Right cardiac atrium (tissue), 5 donors: ENCODE measurements around the gene SMOC1. TPM values are rescaled to one million over a fixed set of nuclear protein-coding genes. Genes with fewer than 3 reads are reported as not detected.

Experiments used
- ATAC-seq, 2 donors: fragments of 200-7000 bp; cut with Tn5 transposase; one replicate each; pipeline versions ENCODE4 v1.8.0 to v1.9.1; 2020; ENCODE audit warnings: moderate library complexity in 2 of 2, mild to moderate bottlenecking in 1 of 2
- DNase-seq, 3 donors: peaks; one replicate each; pipeline ENCODE4 v3.0.0-alpha.2; 2020
- H3K27ac ChIP-seq: one replicate; pipeline ENCODE4 v1.5.1; 2013; ENCODE audit warnings: mild to moderate bottlenecking, low read length, control low read depth, moderate library complexity
- H3K27me3 ChIP-seq: one replicate; pipeline ENCODE4 v1.6.1; 2013; ENCODE audit not compliant: control insufficient read depth, insufficient read depth
- H3K4me1 ChIP-seq: one replicate; pipeline ENCODE4 v1.6.1; 2013; ENCODE audit warnings: low read length; ENCODE audit not compliant: control insufficient read depth, insufficient read depth
- H3K4me3 ChIP-seq: one replicate; pipeline ENCODE4 v1.5.1; 2013; ENCODE audit warnings: low read length, control low read depth
- H3K9me3 ChIP-seq: one replicate; pipeline ENCODE4 v1.6.1; 2013; ENCODE audit warnings: low read length; ENCODE audit not compliant: control insufficient read depth
- WGBS: extraction: QIAGEN DNeasy Blood & Tissue Kit; methylation state at CpG from one replicate; pipeline ENCODE4 v1.1.7; 2013; 5-methylcytosine and 5-hydroxymethylcytosine counted together
- intact Hi-C, 4 donors: fragments of 100-400 bp; cut with DNase I; formaldehyde crosslinking; loops; one replicate each; pipeline versions ENCODE4 v1.11.0 to v1.14.0; 2022 to 2023
- polyA plus RNA-seq: library from polyadenylated mRNA; stranded (reverse); fragments of 200-250 nt; gene quantifications from one replicate; pipeline ENCODE4 v1.2.3, GENCODE V29; 2013
- total RNA-seq, 4 donors: library from RNA; stranded (reverse); fragmentation: NEBNext Ultra II Directional; extraction: Animal tissue kit (Norgen Biotek cat#: 25700); gene quantifications; one replicate each; pipeline ENCODE4 v1.2.1, GENCODE V29; 2021
- donor health status: healthy with polysubstance abuse.
- donor health status: DM: no; HTN: yes; CAD: no.
- donor health status: DM: no; HTN: no; CAD: no.
- donor health status: DM: no; HTN: yes; CAD: no; lungs with severe emphysema.
- donor health status: DM: yes; HTN: yes; CAD: no.

Gene SMOC1
- total and polyA plus RNA-seq, 5 donors: 13.4 to 37.0 (median 23.2) TPM

GRCh38 chr14:69865701-69866365 lies 13.4 kb upstream of the SMOC1 start:
- WGBS: 83% methylated on average over 8 of the region's 8 CpGs
- H3K4me1 ChIP-seq: no peaks in the 10 kb centered on the region
- DNase-seq (no peak), ATAC-seq (no peak)
- H3K27me3 ChIP-seq: peaks cover 2% of the 10 kb centered on the region
- no peak overlapping the region for H3K4me3 ChIP-seq
- H3K27ac ChIP-seq: no peak overlapping the region
- H3K9me3 ChIP-seq: peaks cover 2% of the 10 kb centered on the region
- intact Hi-C loops: no loop called here

- Histone ChIP-seq H3K27me3 (peaks cover 2% of the 10 kb centered on the region), H3K4me1 (no peaks in the 10 kb centered on the region), H3K9me3 (peaks cover 2% of the 10 kb centered on the region), H3K4me3 (no peak overlapping the region), H3K27ac (no peak overlapping the region)
- intact Hi-C loops: no loop called here
- ATAC-seq (no peak), DNase-seq (no peak)
- 81% methylated on average over 5 of the region's 5 CpGs for WGBS
These were observed 10.8 kb upstream of the SMOC1 start for GRCh38 chr14:69868363-69868963.

- WGBS: 83% methylated on average over 2 of the region's 2 CpGs
- no peak for ATAC-seq
- intact Hi-C loops: loop anchor here in 2 of 4 donors (10.0 kb wide), 1 partner anchor 144 kb away; no protein-coding TSS in a partner anchor
These were observed 8.6 kb upstream of the SMOC1 start for GRCh38 chr14:69870613-69871012.

GRCh38 chr14:69873877-69874780 lies 5.1 kb upstream of the SMOC1 start:
- Histone ChIP-seq H3K27ac (no peak overlapping the region), H3K27me3 (no peaks in the 10 kb centered on the region), H3K9me3 (no peaks in the 10 kb centered on the region), H3K4me1 (no peaks in the 10 kb centered on the region), H3K4me3 (no peak overlapping the region)
- no peak for DNase-seq
- no peak for ATAC-seq
- intact Hi-C loops: loop anchor here in 2 of 4 donors (10.0 kb wide), 1 partner anchor 141 kb away; no protein-coding TSS in a partner anchor
- WGBS: 67% methylated on average over 5 of the region's 5 CpGs

More at GRCh38 chr14:69870613-69871012, 8.6 kb upstream of the SMOC1 start:
- Histone ChIP-seq H3K27ac (no peak overlapping the region), H3K4me1 (no peaks in the 10 kb centered on the region), H3K27me3 (peaks cover 2% of the 10 kb centered on the region), H3K4me3 (no peak overlapping the region), H3K9me3 (no peaks in the 10 kb centered on the region)
- no peak for DNase-seq

- Histone ChIP-seq H3K9me3 (no peaks in the 10 kb centered on the region), H3K4me1 (no peaks in the 10 kb centered on the region), H3K4me3 (no peak overlapping the region), H3K27me3 (no peaks in the 10 kb centered on the region), H3K27ac (no peak overlapping the region)
- no peak for DNase-seq
- WGBS: 40% methylated on average over 2 of the region's 2 CpGs
- no peak for ATAC-seq
- intact Hi-C loops: loop anchor here in 3 of 4 donors (5.0 to 10.0 kb wide), 2 partner anchors 138 to 151 kb away; no protein-coding TSS in a partner anchor
These were observed 2.9 kb upstream of the SMOC1 start for GRCh38 chr14:69876221-69876847.

- DNase-seq (no peak), ATAC-seq (no peak)
- intact Hi-C loops: loop anchor here in 3 of 4 donors (5.0 to 10.0 kb wide), 2 partner anchors 138 to 150 kb away; no protein-coding TSS in a partner anchor
- no peak overlapping the region for H3K4me3 ChIP-seq
- WGBS: 39% methylated on average over 3 of the region's 3 CpGs
- H3K27me3 ChIP-seq: no peaks in the 10 kb centered on the region
- no peak overlapping the region for H3K27ac ChIP-seq
- H3K4me1 ChIP-seq: no peaks in the 10 kb centered on the region
- no peaks in the 10 kb centered on the region for H3K9me3 ChIP-seq
These were observed 2.3 kb upstream of the SMOC1 start for GRCh38 chr14:69876848-69877306.

- WGBS: 35% methylated on average over 2 of the region's 2 CpGs
- Histone ChIP-seq H3K4me3 (no peak overlapping the region), H3K27me3 (peaks cover under 1% of the 10 kb centered on the region), H3K27ac (no peak overlapping the region), H3K9me3 (no peaks in the 10 kb centered on the region), H3K4me1 (no peaks in the 10 kb centered on the region)
- intact Hi-C loops: loop anchor here in 3 of 4 donors (5.0 to 10.0 kb wide), 2 partner anchors 137 to 150 kb away; no protein-coding TSS in a partner anchor
- ATAC-seq (peak in 1 of 2 donors; percentile 34), DNase-seq (no peak)
These were observed 1.7 kb upstream of the SMOC1 start for GRCh38 chr14:69877492-69877891.

- Histone ChIP-seq H3K27ac (no peak overlapping the region), H3K4me1 (no peaks in the 10 kb centered on the region), H3K4me3 (no peak overlapping the region), H3K27me3 (peaks cover 3% of the 10 kb centered on the region), H3K9me3 (no peaks in the 10 kb centered on the region)
- ATAC-seq (no peak), DNase-seq (no peak)
- 83% methylated on average over 9 of the region's 9 CpGs for WGBS
- intact Hi-C loops: loop anchor here in 3 of 4 donors (5.0 to 10.0 kb wide), 2 partner anchors 137 to 149 kb away; no protein-coding TSS in a partner anchor
These were observed 965 bp upstream of the SMOC1 start for GRCh38 chr14:69878251-69878650.

GRCh38 chr14:69880044-69880487 lies 850 bp downstream of the SMOC1 start:
- intact Hi-C loops: no loop called here
- no peaks in the 10 kb centered on the region for H3K4me1 ChIP-seq
- peak in 1 of 3 donors; percentile 59 for DNase-seq
- ATAC-seq: peak in 1 of 2 donors; percentile 27
- no peak overlapping the region for H3K27ac ChIP-seq
- peaks cover 3% of the 10 kb centered on the region for H3K27me3 ChIP-seq
- no peak overlapping the region for H3K4me3 ChIP-seq
- WGBS: 4% methylated on average over 21 of the region's 21 CpGs
- no peaks in the 10 kb centered on the region for H3K9me3 ChIP-seq

- ATAC-seq: no peak
- no peak overlapping the region for H3K4me3 ChIP-seq
These were observed 1.7 kb downstream of the SMOC1 start for GRCh38 chr14:69880893-69881292.

More at GRCh38 chr14:69880893-69881292, 1.7 kb downstream of the SMOC1 start:
- intact Hi-C loops: no loop called here
- H3K27ac ChIP-seq: no peak overlapping the region
- no peaks in the 10 kb centered on the region for H3K9me3 ChIP-seq
- 54% methylated on average over 5 of the region's 5 CpGs for WGBS
- peaks cover 3% of the 10 kb centered on the region for H3K27me3 ChIP-seq
- DNase-seq: no peak
- H3K4me1 ChIP-seq: no peaks in the 10 kb centered on the region
